Stomach (tissue), 4 donors: ENCODE data around the gene AGPS.

Experiments
- POLR2AphosphoS5 ChIP-seq, 3 donors: sonication (generic); formaldehyde crosslinking; IDR thresholded peaks; one replicate each; pipeline ENCODE4 v1.6.1; 2016; ENCODE audit warnings: antibody characterized with exemption in 3 of 3
- TF ChIP-seq, protein P1 (sequence below), 7 experiments: fragments of 450-650 bp in 4 of 7; fragments of 200-600 bp in 3 of 7; sonication (generic) in 3 of 7; IDR thresholded peaks; one replicate each; pipeline ENCODE4 v1.5.1; 2016 to 2019; ENCODE audit warnings: antibody characterized with exemption in 7 of 7, control low read depth in 2 of 7, mild to moderate bottlenecking in 1 of 7

DNA sequence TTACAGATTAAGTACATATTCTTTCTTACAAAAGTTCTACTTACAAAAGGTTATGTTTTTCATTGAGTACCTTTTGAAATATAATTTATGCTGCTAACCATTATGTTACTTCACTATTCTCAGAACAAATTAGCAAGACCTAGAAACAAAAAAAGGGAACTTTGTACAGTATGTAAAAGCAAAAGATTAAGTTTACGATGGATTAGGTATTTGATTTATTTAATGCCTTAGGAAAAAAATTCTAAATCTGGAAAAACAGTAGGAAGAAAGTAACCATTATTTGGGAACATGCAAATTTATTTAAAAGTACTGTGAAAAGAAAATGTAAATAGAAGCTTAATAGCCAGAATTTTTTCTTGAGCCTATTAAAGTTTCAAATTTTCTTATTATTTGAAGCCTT is 144.6 kb downstream of the AGPS start:
- TF ChIP-seq, protein P1, sequence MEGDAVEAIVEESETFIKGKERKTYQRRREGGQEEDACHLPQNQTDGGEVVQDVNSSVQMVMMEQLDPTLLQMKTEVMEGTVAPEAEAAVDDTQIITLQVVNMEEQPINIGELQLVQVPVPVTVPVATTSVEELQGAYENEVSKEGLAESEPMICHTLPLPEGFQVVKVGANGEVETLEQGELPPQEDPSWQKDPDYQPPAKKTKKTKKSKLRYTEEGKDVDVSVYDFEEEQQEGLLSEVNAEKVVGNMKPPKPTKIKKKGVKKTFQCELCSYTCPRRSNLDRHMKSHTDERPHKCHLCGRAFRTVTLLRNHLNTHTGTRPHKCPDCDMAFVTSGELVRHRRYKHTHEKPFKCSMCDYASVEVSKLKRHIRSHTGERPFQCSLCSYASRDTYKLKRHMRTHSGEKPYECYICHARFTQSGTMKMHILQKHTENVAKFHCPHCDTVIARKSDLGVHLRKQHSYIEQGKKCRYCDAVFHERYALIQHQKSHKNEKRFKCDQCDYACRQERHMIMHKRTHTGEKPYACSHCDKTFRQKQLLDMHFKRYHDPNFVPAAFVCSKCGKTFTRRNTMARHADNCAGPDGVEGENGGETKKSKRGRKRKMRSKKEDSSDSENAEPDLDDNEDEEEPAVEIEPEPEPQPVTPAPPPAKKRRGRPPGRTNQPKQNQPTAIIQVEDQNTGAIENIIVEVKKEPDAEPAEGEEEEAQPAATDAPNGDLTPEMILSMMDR (IDR thresholded peaks at IDR 0.05): no peak
- TF ChIP-seq POLR2AphosphoS5 (IDR thresholded peaks at IDR 0.05): no peak
